Smooth muscle cell (in vitro differentiated cells): Measurements from ENCODE around the gene TMEM37. TPM values are rescaled to one million over a fixed set of nuclear protein-coding genes. Genes with fewer than 3 reads are reported as not detected.

Experiments used
- DNase-seq: peaks from one replicate; lab custom pipeline; 2025; ENCODE audit not compliant: unreplicated experiment; lab: John Stamatoyannopoulos, UW
- H2AFZ ChIP-seq: fragments of 200-600 bp; sonication (generic); 2 replicates; pipeline ENCODE4 v1.6.0; 2016; ENCODE audit warnings: antibody characterized with exemption, low read depth, mild to moderate bottlenecking
- H3F3A ChIP-seq: fragments of 200-600 bp; sonication (generic); 2 replicates; pipeline ENCODE4 v1.6.0; 2017; ENCODE audit warnings: antibody characterized with exemption, low read depth
- H3K27ac ChIP-seq: fragments of 200-600 bp; sonication (generic); 2 replicates; pipeline ENCODE4 v1.5.1; 2016; ENCODE audit warnings: low read depth, mild to moderate bottlenecking
- H3K27me3 ChIP-seq: fragments of 200-600 bp; sonication (generic); 2 replicates; pipeline ENCODE4 v1.6.1; 2016; ENCODE audit warnings: low read depth, mild to moderate bottlenecking
- H3K36me3 ChIP-seq: fragments of 200-600 bp; sonication (generic); 2 replicates; pipeline ENCODE4 v1.5.1; 2016; ENCODE audit warnings: low read depth
- H3K4me1 ChIP-seq: fragments of 200-600 bp; sonication (generic); 2 replicates; pipeline ENCODE4 v1.5.1; 2016; ENCODE audit warnings: low read depth
- H3K4me2 ChIP-seq: fragments of 200-600 bp; sonication (generic); 2 replicates; pipeline ENCODE4 v1.6.0; 2016; ENCODE audit warnings: mild to moderate bottlenecking
- H3K4me3 ChIP-seq: fragments of 200-600 bp; sonication (generic); 2 replicates; pipeline ENCODE4 v1.5.1; 2016; ENCODE audit warnings: mild to moderate bottlenecking
- H3K79me2 ChIP-seq: fragments of 200-600 bp; sonication (generic); 2 replicates; pipeline ENCODE4 v1.6.0; 2016; ENCODE audit warnings: low read depth, mild to moderate bottlenecking
- H3K9ac ChIP-seq: fragments of 200-600 bp; sonication (generic); 2 replicates; pipeline ENCODE4 v1.6.0; 2016; ENCODE audit warnings: low read depth
- H3K9me3 ChIP-seq: fragments of 200-600 bp; sonication (generic); replicated peaks from 2 replicates; pipeline ENCODE4 v1.5.1; 2016; ENCODE audit warnings: low read depth
- H4K20me1 ChIP-seq: fragments of 200-600 bp; sonication (generic); 2 replicates; pipeline ENCODE4 v1.6.0; 2016; ENCODE audit warnings: low read depth
- WGBS: methylation state at CpG from one replicate; pipeline ENCODE4 v1.1.7; 2016; ENCODE audit warnings: low lambda C conversion rate; 5-methylcytosine and 5-hydroxymethylcytosine counted together
- polyA plus RNA-seq: library from polyadenylated mRNA; unstranded; fragments of >200 nt; fragmentation: Nextera tagmentation; extraction: Ambion mirVana; gene quantifications from 2 replicates; pipeline ENCODE4 v1.2.1, GENCODE V29; 2016
- total RNA-seq: library from RNA; depleted of rRNA; stranded (reverse); fragments of >200 nt; gene quantifications from 2 replicates; pipeline ENCODE4 v1.2.3, GENCODE V29; 2014
- TF ChIP-seq, protein P1 (sequence below): fragments of 200-600 bp; sonication (generic); IDR thresholded peaks from 2 replicates; pipeline ENCODE4 v1.5.1; 2017; ENCODE audit warnings: borderline replicate concordance, mild to moderate bottlenecking, antibody characterized with exemption; ENCODE audit not compliant: insufficient read depth, poor library complexity, severe bottlenecking

TMEM37 gene
- total and polyA plus RNA-seq, 2 experiments from 2014 or later = 0.90 to 2.4 TPM

DNA sequence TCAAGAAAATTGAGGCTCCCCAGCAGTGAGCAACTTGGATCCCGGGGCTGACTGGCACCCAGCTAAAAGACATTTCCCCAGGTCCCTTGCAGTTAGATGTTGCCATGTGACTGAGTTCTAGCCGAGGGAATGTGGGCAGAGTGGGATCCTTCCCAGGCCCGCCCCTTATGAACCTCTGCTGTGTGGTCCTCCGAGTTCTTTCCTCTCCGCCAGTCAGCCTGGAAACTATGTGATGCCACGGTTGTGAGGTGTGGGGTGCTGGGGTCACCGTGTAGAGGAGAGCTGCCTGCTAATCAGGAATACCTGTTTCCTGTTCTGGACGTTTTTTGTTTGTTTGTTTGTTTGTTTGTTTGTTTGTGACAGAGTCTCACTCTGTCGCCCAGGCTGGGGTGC lies 45.5 kb downstream of the TMEM37 start:
- H3K36me3 ChIP-seq = no peaks in the 10 kb centered on the region
- H3K4me1 ChIP-seq = peaks cover 10% of the 10 kb centered on the region
- H2AFZ ChIP-seq = no peak overlapping the region
- no peak overlapping the region for H3K27ac ChIP-seq
- no peaks in the 10 kb centered on the region for H3K27me3 ChIP-seq
- no peak overlapping the region for H3K9ac ChIP-seq
- H3K79me2 ChIP-seq = no peaks in the 10 kb centered on the region
- H3K4me2 ChIP-seq = no peak overlapping the region
- H3F3A ChIP-seq = no peaks in the 10 kb centered on the region
- DNase-seq = no peak
- H4K20me1 ChIP-seq = no peaks in the 10 kb centered on the region
- WGBS = 82% methylated on average over 9 of the region's 9 CpGs
- TF ChIP-seq, protein P1, sequence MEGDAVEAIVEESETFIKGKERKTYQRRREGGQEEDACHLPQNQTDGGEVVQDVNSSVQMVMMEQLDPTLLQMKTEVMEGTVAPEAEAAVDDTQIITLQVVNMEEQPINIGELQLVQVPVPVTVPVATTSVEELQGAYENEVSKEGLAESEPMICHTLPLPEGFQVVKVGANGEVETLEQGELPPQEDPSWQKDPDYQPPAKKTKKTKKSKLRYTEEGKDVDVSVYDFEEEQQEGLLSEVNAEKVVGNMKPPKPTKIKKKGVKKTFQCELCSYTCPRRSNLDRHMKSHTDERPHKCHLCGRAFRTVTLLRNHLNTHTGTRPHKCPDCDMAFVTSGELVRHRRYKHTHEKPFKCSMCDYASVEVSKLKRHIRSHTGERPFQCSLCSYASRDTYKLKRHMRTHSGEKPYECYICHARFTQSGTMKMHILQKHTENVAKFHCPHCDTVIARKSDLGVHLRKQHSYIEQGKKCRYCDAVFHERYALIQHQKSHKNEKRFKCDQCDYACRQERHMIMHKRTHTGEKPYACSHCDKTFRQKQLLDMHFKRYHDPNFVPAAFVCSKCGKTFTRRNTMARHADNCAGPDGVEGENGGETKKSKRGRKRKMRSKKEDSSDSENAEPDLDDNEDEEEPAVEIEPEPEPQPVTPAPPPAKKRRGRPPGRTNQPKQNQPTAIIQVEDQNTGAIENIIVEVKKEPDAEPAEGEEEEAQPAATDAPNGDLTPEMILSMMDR = no peak
- no peaks in the 10 kb centered on the region for H3K9me3 ChIP-seq
- no peak overlapping the region for H3K4me3 ChIP-seq

DNA sequence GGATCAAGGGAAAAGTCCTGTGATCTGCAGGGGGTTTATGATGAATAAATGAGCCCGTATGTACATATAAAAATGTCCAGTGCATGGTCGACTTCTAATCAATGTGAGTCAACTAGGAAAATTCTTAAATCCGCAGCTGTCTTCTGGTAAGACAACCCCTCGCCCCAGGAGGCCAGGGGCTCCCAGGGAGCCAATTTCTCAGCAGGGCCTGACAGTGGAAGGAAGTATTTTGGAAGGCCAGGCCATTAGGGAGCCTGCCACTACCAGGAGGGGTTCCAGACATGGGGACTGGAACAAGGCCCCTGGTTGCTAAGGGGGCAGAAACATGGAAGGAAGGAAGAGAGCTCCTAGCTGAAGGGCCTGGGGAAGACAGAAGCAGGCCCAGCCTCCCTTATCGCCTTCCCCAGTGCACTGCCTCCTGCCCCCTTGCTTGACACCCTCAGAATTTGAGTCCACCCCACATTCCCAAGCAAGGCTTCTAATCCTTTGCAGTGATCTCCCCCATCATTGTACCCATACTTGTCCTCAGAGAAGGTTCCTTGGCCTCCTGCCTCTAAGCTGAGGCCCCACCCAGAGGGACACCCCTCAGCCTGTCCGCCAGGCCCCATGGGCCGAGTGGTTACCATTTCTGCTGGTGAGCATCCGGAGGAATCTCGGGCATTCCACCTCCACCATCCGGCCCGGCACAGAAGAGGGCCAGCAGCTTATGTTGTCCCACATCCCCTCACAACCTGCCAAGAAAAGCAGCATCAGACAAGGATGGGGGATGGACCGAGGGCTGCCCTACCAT lies 46.7 kb downstream of the TMEM37 start:
- Histone ChIP-seq H3K4me1 (peaks cover 10% of the 10 kb centered on the region), H3K9ac (no peak overlapping the region)

DNA sequence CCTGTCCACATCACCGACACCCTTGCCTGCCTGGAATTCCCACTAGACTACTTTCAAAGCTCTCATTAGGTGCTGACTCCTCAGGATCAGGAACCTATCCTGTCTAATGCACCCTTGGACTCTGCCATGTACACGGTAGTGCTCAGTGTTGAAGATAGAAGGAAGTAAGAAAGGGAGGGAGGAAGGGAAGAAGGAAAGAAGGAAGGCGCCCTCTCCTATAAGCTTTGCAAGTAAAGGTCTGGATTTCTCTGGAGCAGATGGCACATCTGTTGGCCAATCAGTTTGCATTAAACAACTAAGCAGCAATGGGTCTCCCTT lies 47.3 kb downstream of the TMEM37 start:
- Histone ChIP-seq H3K27me3 (no peaks in the 10 kb centered on the region), H3K9ac (no peak overlapping the region), H4K20me1 (no peaks in the 10 kb centered on the region), H2AFZ (no peak overlapping the region), H3K36me3 (no peaks in the 10 kb centered on the region), H3K4me3 (no peak overlapping the region), H3K79me2 (no peaks in the 10 kb centered on the region), H3K4me1 (peaks cover 10% of the 10 kb centered on the region), H3K4me2 (no peak overlapping the region), H3F3A (no peaks in the 10 kb centered on the region), H3K9me3 (no peaks in the 10 kb centered on the region), H3K27ac (no peak overlapping the region)
- no peak for DNase-seq
- TF ChIP-seq, protein P1 = no peak
- WGBS = 95% methylated on average over 3 of the region's 3 CpGs

More for the DNA sequence above, 46.7 kb downstream of the TMEM37 start:
- Histone ChIP-seq H3K4me3 (no peak overlapping the region), H3K36me3 (no peaks in the 10 kb centered on the region), H3K79me2 (no peaks in the 10 kb centered on the region), H3F3A (no peaks in the 10 kb centered on the region), H2AFZ (no peak overlapping the region), H3K4me2 (no peak overlapping the region), H3K27me3 (no peaks in the 10 kb centered on the region), H3K27ac (no peak overlapping the region), H3K9me3 (no peaks in the 10 kb centered on the region), H4K20me1 (no peaks in the 10 kb centered on the region)
- DNase-seq = no peak
- WGBS = 92% methylated on average over 12 of the region's 12 CpGs
- TF ChIP-seq, protein P1 = no peak

DNA sequence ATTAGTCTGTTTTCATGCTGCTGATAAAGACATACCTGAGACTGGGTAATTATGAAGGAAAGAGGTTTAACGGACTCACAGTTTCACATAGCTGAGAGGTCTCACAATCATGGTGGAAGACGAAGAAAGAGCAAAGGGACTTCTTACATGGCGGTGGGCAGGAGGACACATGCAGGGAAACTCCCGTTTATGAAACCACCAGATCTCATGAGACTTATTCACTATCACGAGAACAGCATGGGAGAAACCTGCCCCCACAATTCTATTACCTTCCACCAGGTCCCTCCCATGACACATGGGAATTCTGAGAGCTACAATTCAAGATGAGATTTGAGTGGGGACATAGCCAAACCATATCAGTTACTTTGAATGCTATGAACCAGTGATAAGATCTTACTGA lies 48.5 kb downstream of the TMEM37 start:
- TF ChIP-seq, protein P1 = no peak
- WGBS = 93% methylated on average over 5 of the region's 5 CpGs
- H3K36me3 ChIP-seq = no peaks in the 10 kb centered on the region
- H3K4me2 ChIP-seq = no peak overlapping the region
- no peak overlapping the region for H2AFZ ChIP-seq
- DNase-seq = no peak
- no peaks in the 10 kb centered on the region for H3K9me3 ChIP-seq
- H3K79me2 ChIP-seq = no peaks in the 10 kb centered on the region
- H4K20me1 ChIP-seq = no peaks in the 10 kb centered on the region
- H3K4me1 ChIP-seq = peaks cover 9% of the 10 kb centered on the region
- H3K9ac ChIP-seq = no peak overlapping the region
- no peak overlapping the region for H3K27ac ChIP-seq
- no peaks in the 10 kb centered on the region for H3K27me3 ChIP-seq
- no peaks in the 10 kb centered on the region for H3F3A ChIP-seq
- H3K4me3 ChIP-seq = no peak overlapping the region
